ENCODE results near the gene POLR2J.
A peak's percentile ranks its signal among the peaks of the same experiment; 100 is the strongest.

The POLR2J gene

GRCh38 chr7:102467581-102468477, 10.9 kb downstream of the POLR2J start:
- no peak for TF ChIP-seq CTCF (IDR thresholded peaks at IDR 0.05)
- Histone ChIP-seq H3K27ac (no peak overlapping the region), H3K4me3 (no peak overlapping the region)
- no peak for DNase-seq (ENCODE audit: low spot score)

- peak overlapping the region; percentile 87 for H3K4me3 ChIP-seq
- no peak overlapping the region for H3K27ac ChIP-seq
- no peak for TF ChIP-seq CTCF (IDR thresholded peaks at IDR 0.05)
- DNase-seq (ENCODE audit: low spot score) = no peak
These were observed 12.6 kb downstream of the POLR2J start for GRCh38 chr7:102466097-102466496.

GRCh38 chr7:102464577-102465280, 14.0 kb downstream of the POLR2J start, which contains the start of the genes ALKBH4 and LRWD1:
ALKBH4 (minus strand) TSS chr7:102464863; CDS start chr7:102464836, 27 bp downstream.
LRWD1 (plus strand) TSS chr7:102464984; CDS start chr7:102465081, 97 bp downstream.
- Histone ChIP-seq H3K27ac (peak within 1 kb of the TSS; percentile 41 to 74), H3K4me3 (peak within 1 kb of the TSS; percentile 87)
- TF ChIP-seq CTCF (IDR thresholded peaks at IDR 0.05) = no peak
- peak; percentile 94 for DNase-seq (ENCODE audit: low spot score)

- H3K27ac ChIP-seq = peak overlapping the region; percentile 41 to 74
- H3K4me3 ChIP-seq = peak overlapping the region; percentile 87
- no peak for DNase-seq (ENCODE audit: low spot score)
- TF ChIP-seq CTCF (IDR thresholded peaks at IDR 0.05) = no peak
These were observed 14.7 kb downstream of the POLR2J start for GRCh38 chr7:102463841-102464576.

GRCh38 chr7:102460467-102460866, 18.3 kb downstream of the POLR2J start:
- Histone ChIP-seq H3K27ac (no peak overlapping the region), H3K4me3 (no peak overlapping the region)
- DNase-seq (ENCODE audit: low spot score) = no peak
- TF ChIP-seq CTCF (IDR thresholded peaks at IDR 0.05) = no peak

- Histone ChIP-seq H3K4me3 (no peak overlapping the region), H3K27ac (no peak overlapping the region)
- no peak for DNase-seq (ENCODE audit: low spot score)
- TF ChIP-seq CTCF (IDR thresholded peaks at IDR 0.05) = no peak
These were observed 19.4 kb downstream of the POLR2J start for GRCh38 chr7:102459221-102459844.

Data from coronary artery (tissue), 2 donors.